Heart left ventricle (tissue), 16 donors: ENCODE measurements around the gene CCDC34. TPM values are rescaled to one million over a fixed set of nuclear protein-coding genes. Genes with fewer than 3 reads are reported as not detected.
A peak's percentile ranks its signal among the peaks of the same experiment; 100 is the strongest.

Experiments used
- ATAC-seq, 4 donors: fragments of 200-7000 bp; cut with Tn5 transposase; one replicate each; pipeline ENCODE4 v1.9.1; 2020 to 2022; ENCODE audit warnings: moderate library complexity in 4 of 4, mild to moderate bottlenecking in 3 of 4, moderate number of reproducible peaks in 1 of 4
- DNase-seq, 5 donors: peaks; one replicate each; pipeline ENCODE4 v3.0.0-alpha.2; 2020
- H3K27ac ChIP-seq, 12 donors: fragments of 200-600 bp; sonication (generic) in 4 of 12; one replicate each; pipeline versions ENCODE4 v1.5.0 to v1.8.0; 2016 to 2022; ENCODE audit warnings: mild to moderate bottlenecking in 2 of 12
- H3K27me3 ChIP-seq, 9 donors: fragments of 200-600 bp; sonication (generic) in 2 of 9; one replicate each; pipeline versions ENCODE4 v1.5.1 to v1.8.0; 2016 to 2022; ENCODE audit warnings: mild to moderate bottlenecking in 3 of 9
- H3K36me3 ChIP-seq, 9 donors: fragments of 200-600 bp; sonication (generic) in 2 of 9; one replicate each; pipeline versions ENCODE4 v1.5.0 to v1.8.0; 2018 to 2022; ENCODE audit warnings: mild to moderate bottlenecking in 2 of 9
- H3K4me1 ChIP-seq, 12 donors: fragments of 200-600 bp; sonication (generic) in 4 of 12; one replicate each; pipeline versions ENCODE4 v1.5.0 to v1.8.0; 2016 to 2022; ENCODE audit warnings: mild to moderate bottlenecking in 3 of 12
- H3K4me3 ChIP-seq, 12 donors: fragments of 200-600 bp; sonication (generic) in 4 of 12; one replicate each; pipeline versions ENCODE4 v1.5.0 to v1.8.0; 2017 to 2022; ENCODE audit warnings: mild to moderate bottlenecking in 9 of 12, moderate library complexity in 4 of 12
- H3K9me3 ChIP-seq, 12 donors: fragments of 200-600 bp; sonication (generic) in 4 of 12; one replicate each; pipeline versions ENCODE4 v1.5.0 to v1.8.0; 2016 to 2022; ENCODE audit warnings: mild to moderate bottlenecking in 1 of 12
- CTCF ChIP-seq, 12 donors: fragments of 200-600 bp; sonication (generic) in 4 of 12; IDR thresholded peaks; one replicate each; pipeline versions ENCODE4 v1.5.0 to v1.8.0; 2018 to 2022; ENCODE audit warnings: antibody characterized with exemption in 12 of 12, mild to moderate bottlenecking in 5 of 12
- POLR2A ChIP-seq, 2 donors: fragments of 450-650 bp; IDR thresholded peaks; one replicate each; pipeline ENCODE4 v1.6.1; 2017; ENCODE audit warnings: antibody characterized with exemption in 2 of 2, mild to moderate bottlenecking in 2 of 2, moderate library complexity in 2 of 2
- WGBS, 4 donors: extraction: QIAGEN DNeasy Blood & Tissue Kit in 2 of 4; methylation state at CpG; one replicate each; pipeline versions ENCODE4 v1.1.5 to v1.1.7; 2013 to 2018; 5-methylcytosine and 5-hydroxymethylcytosine counted together
- intact Hi-C, 10 donors: fragments of 100-400 bp; cut with DNase I; formaldehyde crosslinking; loops; one replicate each; pipeline versions ENCODE4 v1.11.1 to v1.14.2; 2022
- polyA plus RNA-seq, 2 donors: library from polyadenylated mRNA; stranded (reverse); fragments of 200-250 nt; gene quantifications; one replicate each; pipeline ENCODE4 v1.2.3, GENCODE V29; 2013
- total RNA-seq, 9 donors: library from RNA; depleted of rRNA in 2 of 9; stranded (reverse); fragments of >200 nt in 2 of 9; fragmentation: NEBNext Ultra II Directional in 3 of 9; extraction: Animal tissue kit (Norgen Biotek cat#: 25700) in 3 of 9; gene quantifications; one replicate each; pipeline versions ENCODE4 v1.1.0 to v1.2.4, GENCODE V29; 2016 to 2023
- donor health status: ischemic (EF 13 %, LVEDD 7.1; RV severe dilation, severe dysfunction).
- donor health status: healthy with polysubstance abuse.
- donor health status: DM: no; HTN: yes; CAD: no.
- donor health status: DM: no; HTN: no; CAD: no.
- donor health status: ischemic (EF 25% LVEDD 6.9; RV normal size, moderate dysfunction).
- donor health status: ischemic (EF 25% LVEDD 5.7; RV mildly dilated, moderate dysfunction).
- donor health status: healthy.
- donor health status: DM: yes; HTN: yes; CAD: no.
- donor health status: ischemic (EF 35%, LVEDD 5.7; RV mildly dilated, moderate dysfunction).
- donor health status: nonischemic (EF 11% LVEDD 7.7; RV severe dilation, severe dysfunction).
- donor health status: DM: yes; HTN: yes; CAD: no.
- donor health status: PGD.
- donor health status: ischemic (EF 29% LVEDD 5.4; RV normal size, mild dysfunction).
- donor health status: nonischemic (EF 23%, LVEDD 6.1; RV moderate dilation, normal function).

The CCDC34 gene
- total and polyA plus RNA-seq, 11 donors, result 1.1 to 8.3 (median 3.0) TPM

DNA sequence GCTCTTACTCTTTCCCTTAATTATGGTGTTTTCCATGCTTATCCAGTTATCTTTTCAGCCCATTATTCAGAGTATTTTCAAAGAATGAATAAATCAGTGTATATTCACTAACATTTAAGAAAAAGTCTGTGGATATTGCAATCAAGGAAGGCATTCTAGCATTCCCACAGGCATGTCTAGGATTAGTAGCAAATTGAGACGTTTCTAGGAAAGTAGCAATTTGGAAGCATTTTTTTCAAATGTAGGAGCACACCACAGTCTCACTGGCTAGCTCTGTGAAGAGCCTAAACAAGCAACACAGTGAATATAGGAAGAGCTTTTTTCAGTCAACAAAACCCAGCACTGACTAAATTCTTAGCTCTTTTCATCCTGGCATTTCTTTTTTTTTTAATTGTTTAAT is 65.4 kb downstream of the CCDC34 start:
- Histone ChIP-seq H3K27me3 (no peaks in the 10 kb centered on the region), H3K36me3 (no peaks in the 10 kb centered on the region), H3K4me1 (peaks cover 0 to 8% (median 0%) of the 10 kb centered on the region in 12 donors), H3K9me3 (no peaks in the 10 kb centered on the region), H3K27ac (no peak overlapping the region), H3K4me3 (no peak overlapping the region)
- intact Hi-C loops, result loop anchor here in 9 of 10 donors (2.0 to 10.0 kb wide), 6 partner anchors 110 to 190 kb away; no protein-coding TSS in a partner anchor
- ATAC-seq, result no peak
- no peak for TF ChIP-seq CTCF (IDR thresholded peaks at IDR 0.05)
- TF ChIP-seq POLR2A (IDR thresholded peaks at IDR 0.05), result no peak
- WGBS, 4 donors, result 61 to 73% (median 67%) methylated on average over 1 of the region's 1 CpG
- no peak for DNase-seq

- Histone ChIP-seq H3K27ac (peak overlapping the region in 5 of 12 donors; percentile 5 to 62 (median 29)), H3K4me3 (no peak overlapping the region), H3K27me3 (no peaks in the 10 kb centered on the region), H3K36me3 (no peaks in the 10 kb centered on the region), H3K4me1 (peaks cover 0 to 8% (median 0%) of the 10 kb centered on the region in 12 donors), H3K9me3 (no peaks in the 10 kb centered on the region)
- 58 to 63% (median 60%) methylated on average over 3 of the region's 3 CpGs for WGBS, 4 donors
- intact Hi-C loops, result loop anchor here in 9 of 10 donors (1.0 to 10.0 kb wide), 8 partner anchors 90 to 191 kb away; no protein-coding TSS in a partner anchor
- peak in 2 of 4 donors; percentile 53 to 73 for ATAC-seq
- no peak for DNase-seq
- TF ChIP-seq POLR2A (IDR thresholded peaks at IDR 0.05) (no peak), CTCF (IDR thresholded peaks at IDR 0.05) (peak; percentile 44 to 73 (median 60))
Observed at GRCh38 chr11:27296497-27296896, 66.5 kb downstream of the CCDC34 start.

GRCh38 chr11:27295928-27296327 is 67.1 kb downstream of the CCDC34 start:
- no peaks in the 10 kb centered on the region for H3K27me3 ChIP-seq
- intact Hi-C loops, result loop anchor here in 9 of 10 donors (1.0 to 10.0 kb wide), 8 partner anchors 90 to 191 kb away; no protein-coding TSS in a partner anchor
- peak overlapping the region in 5 of 12 donors; percentile 5 to 62 (median 29) for H3K27ac ChIP-seq
- H3K4me3 ChIP-seq, result no peak overlapping the region
- H3K9me3 ChIP-seq, result peaks cover 0 to 3% (median 0%) of the 10 kb centered on the region in 12 donors
- WGBS, 4 donors, result 45 to 68% (median 61%) methylated on average over 1 of the region's 1 CpG
- DNase-seq, result no peak
- no peak for TF ChIP-seq CTCF (IDR thresholded peaks at IDR 0.05)
- no peak for TF ChIP-seq POLR2A (IDR thresholded peaks at IDR 0.05)
- peak in 2 of 4 donors; percentile 64 to 66 for ATAC-seq
- H3K4me1 ChIP-seq, result peaks cover 0 to 8% (median 0%) of the 10 kb centered on the region in 12 donors
- H3K36me3 ChIP-seq, result no peaks in the 10 kb centered on the region

DNA sequence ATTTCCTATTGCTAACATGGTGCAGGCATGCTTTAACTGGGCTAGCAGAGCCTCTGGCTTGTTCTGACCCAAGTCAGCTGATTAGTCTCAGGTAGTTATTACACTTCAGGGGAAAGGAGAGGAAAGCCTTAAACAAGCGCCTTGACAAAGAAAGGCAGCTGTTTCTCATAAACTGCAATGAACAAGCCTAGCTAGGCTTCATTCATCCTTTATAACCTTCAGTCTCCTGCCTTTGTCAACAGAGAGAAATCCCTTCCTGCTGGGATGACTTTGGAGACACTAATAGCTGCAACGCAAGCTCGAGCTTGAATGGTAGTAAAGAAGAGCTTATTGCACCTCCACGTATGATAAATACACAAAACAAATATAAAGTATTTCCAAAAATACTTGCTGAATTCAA is 68.4 kb downstream of the CCDC34 start:
- Histone ChIP-seq H3K4me3 (no peak overlapping the region), H3K9me3 (peaks cover 0 to 3% (median 0%) of the 10 kb centered on the region in 12 donors), H3K36me3 (no peaks in the 10 kb centered on the region), H3K27me3 (no peaks in the 10 kb centered on the region), H3K27ac (no peak overlapping the region), H3K4me1 (peaks cover 0 to 8% (median 0%) of the 10 kb centered on the region in 12 donors)
- DNase-seq (no peak), ATAC-seq (no peak)
- intact Hi-C loops, result loop anchor here in 8 of 10 donors (5.0 to 10.0 kb wide), 5 partner anchors 107 to 193 kb away; no protein-coding TSS in a partner anchor
- WGBS, 4 donors, result 88 to 92% (median 89%) methylated on average over 4 of the region's 4 CpGs
- TF ChIP-seq CTCF (IDR thresholded peaks at IDR 0.05) (no peak), POLR2A (IDR thresholded peaks at IDR 0.05) (no peak)
